GM12892 (cell line): ENCODE results near the gene ERO1B.

Source experiments
- POLR2A ChIP-seq: IDR thresholded peaks from 2 replicates; pipeline ENCODE4 v1.6.1; 2011; ENCODE audit warnings: low read depth, low read length, control low read depth
- POLR2AphosphoS5 ChIP-seq: IDR thresholded peaks from 2 replicates; pipeline ENCODE4 v1.6.1; 2011; ENCODE audit warnings: low read depth, low read length, control low read depth
- TAF1 ChIP-seq: IDR thresholded peaks from 2 replicates; pipeline ENCODE4 v1.6.1; 2011; ENCODE audit warnings: low read depth, mild to moderate bottlenecking, control low read depth, low read length, borderline replicate concordance

DNA sequence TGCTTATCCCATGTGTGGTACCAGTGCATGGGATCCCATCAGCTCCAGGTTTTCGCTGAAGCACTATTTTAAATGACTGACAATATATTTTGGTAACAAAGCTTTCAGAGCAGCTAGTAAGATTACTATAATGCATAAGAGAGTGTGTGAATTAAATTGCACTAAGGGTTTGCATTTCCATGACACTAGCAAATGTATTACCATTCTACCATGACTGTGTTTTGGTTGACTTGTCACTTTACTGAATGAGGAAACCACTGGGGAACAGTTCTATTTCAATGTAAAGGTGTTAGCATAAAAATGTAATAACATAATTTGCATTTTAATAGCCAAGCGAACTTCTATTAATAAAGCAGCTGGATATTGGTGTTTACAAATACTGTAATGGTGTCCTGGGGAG is 31.7 kb upstream of the ERO1B start:
- TF ChIP-seq POLR2A (no peak), POLR2AphosphoS5 (no peak), TAF1 (no peak)
